ENCODE data around the gene TEDC1. TPM values are rescaled to one million over a fixed set of nuclear protein-coding genes. Genes with fewer than 3 reads are reported as not detected.

TEDC1 gene
- total RNA-seq, 4 donors from 2014 or later, result 0.97 to 4.2 (median 2.2) TPM

DNA sequence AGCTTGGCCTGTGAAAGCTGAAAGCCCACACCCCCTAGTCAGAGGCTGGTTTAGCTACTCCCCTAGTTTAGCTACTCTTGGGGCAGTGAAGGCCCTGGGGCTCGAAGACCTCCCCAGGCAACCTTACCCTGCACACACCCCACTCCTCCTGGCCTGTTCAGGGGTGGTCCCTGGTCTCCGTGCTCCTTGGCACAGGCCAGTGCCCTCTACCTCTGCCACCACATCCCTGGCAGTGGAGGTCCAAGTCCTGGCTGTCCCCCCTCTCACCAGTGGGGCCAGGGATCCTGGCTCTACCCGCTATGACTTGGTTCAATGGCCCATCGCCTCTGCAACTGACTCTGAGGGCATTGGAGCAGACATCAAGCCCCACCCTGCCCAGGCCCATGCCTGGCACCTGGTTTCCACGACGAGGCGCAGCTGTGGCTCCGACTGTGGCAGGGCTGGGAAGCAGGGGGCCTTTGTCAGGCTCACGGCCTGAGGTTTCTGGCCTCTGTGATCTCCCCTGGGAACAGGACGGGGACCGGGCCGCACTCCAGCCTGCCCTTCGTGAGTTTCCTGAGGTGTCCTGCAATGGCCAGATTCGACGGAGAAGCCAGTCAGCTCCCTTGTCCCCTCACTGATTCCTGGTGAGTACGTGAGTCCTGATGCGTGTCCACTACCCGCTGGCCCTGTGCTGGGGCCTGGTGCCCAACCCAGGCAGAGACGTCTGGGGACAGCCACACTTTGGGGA lies 41.0 kb downstream of the TEDC1 start:
- no peaks in the 10 kb centered on the region for H3K36me3 ChIP-seq
- H3K4me3 ChIP-seq, result no peak overlapping the region
- no peak overlapping the region for H3K27ac ChIP-seq
- peaks cover 18 to 34% (median 23%) of the 10 kb centered on the region in 3 donors for H3K27me3 ChIP-seq
- TF ChIP-seq, protein P1, sequence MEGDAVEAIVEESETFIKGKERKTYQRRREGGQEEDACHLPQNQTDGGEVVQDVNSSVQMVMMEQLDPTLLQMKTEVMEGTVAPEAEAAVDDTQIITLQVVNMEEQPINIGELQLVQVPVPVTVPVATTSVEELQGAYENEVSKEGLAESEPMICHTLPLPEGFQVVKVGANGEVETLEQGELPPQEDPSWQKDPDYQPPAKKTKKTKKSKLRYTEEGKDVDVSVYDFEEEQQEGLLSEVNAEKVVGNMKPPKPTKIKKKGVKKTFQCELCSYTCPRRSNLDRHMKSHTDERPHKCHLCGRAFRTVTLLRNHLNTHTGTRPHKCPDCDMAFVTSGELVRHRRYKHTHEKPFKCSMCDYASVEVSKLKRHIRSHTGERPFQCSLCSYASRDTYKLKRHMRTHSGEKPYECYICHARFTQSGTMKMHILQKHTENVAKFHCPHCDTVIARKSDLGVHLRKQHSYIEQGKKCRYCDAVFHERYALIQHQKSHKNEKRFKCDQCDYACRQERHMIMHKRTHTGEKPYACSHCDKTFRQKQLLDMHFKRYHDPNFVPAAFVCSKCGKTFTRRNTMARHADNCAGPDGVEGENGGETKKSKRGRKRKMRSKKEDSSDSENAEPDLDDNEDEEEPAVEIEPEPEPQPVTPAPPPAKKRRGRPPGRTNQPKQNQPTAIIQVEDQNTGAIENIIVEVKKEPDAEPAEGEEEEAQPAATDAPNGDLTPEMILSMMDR (IDR thresholded peaks at IDR 0.05 in 4 of 5, conservative IDR thresholded peaks at IDR 0.05 in 1 of 5), result no peak
- no peak for TF ChIP-seq POLR2A (IDR thresholded peaks at IDR 0.05)
- DNase-seq (no peak), ATAC-seq (no peak)
- H3K4me1 ChIP-seq, result peaks cover 9 to 15% of the 10 kb centered on the region in 2 donors
- in situ Hi-C loops (cut with MboI; ENCODE audit: low sequenced_read_pairs in 4 of 4), result no loop called here
- intact Hi-C loops (cut with DNase I; ENCODE audit: low total_unique reads), result no loop called here
- H3K9me3 ChIP-seq, result no peaks in the 10 kb centered on the region

DNA sequence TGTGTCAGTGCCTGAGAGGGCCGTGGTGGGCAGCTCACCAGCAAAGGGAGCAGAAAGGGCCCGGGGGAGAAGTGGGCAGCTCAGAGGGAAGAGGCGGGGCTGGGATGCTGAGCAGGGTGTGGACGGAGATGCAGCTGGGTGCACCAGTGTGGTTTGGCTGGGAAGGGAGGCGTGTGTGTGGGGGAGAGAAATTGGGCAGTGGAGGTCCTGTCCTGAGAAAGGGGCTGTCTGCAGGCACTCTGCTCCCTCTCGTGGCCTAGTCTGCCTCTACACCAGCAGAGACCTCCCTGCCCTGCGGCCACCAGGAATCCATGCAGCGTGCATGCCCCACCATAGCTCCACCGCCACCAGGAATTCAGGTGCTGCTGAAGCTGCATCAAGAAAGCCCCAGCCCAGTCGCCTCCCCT lies 41.7 kb downstream of the TEDC1 start:
- peaks cover 17 to 32% (median 22%) of the 10 kb centered on the region in 3 donors for H3K27me3 ChIP-seq
- ATAC-seq, result no peak
- TF ChIP-seq, protein P1 (IDR thresholded peaks at IDR 0.05 in 4 of 5, conservative IDR thresholded peaks at IDR 0.05 in 1 of 5), result no peak
- no peak for TF ChIP-seq POLR2A (IDR thresholded peaks at IDR 0.05)
- intact Hi-C loops (cut with DNase I; ENCODE audit: low total_unique reads), result no loop called here
- no peaks in the 10 kb centered on the region for H3K36me3 ChIP-seq
- H3K27ac ChIP-seq, result no peak overlapping the region
- in situ Hi-C loops (cut with MboI; ENCODE audit: low sequenced_read_pairs in 4 of 4), result no loop called here
- no peak for DNase-seq
- no peak overlapping the region for H3K4me3 ChIP-seq
- no peaks in the 10 kb centered on the region for H3K9me3 ChIP-seq
- H3K4me1 ChIP-seq, result peaks cover 3 to 8% of the 10 kb centered on the region in 2 donors

DNA sequence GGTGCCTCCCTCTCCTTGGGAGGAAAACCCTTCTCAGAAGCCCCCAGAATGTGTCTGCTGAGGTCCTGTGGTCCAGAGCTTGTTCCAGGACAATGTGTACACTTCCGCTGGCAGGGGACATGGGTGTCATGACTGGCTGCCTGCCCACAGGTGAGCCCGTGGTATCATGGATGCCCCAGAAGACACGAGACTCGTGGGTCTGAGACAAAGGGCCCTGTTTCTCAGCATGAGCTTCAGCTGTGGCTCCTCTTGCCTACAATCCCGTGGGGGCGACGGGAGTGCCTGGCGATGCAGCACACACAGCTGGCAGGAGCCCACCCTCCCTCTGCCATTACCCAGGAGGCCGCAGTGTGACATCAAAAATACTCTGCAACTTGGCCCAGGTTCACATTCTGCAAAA lies 42.3 kb downstream of the TEDC1 start:
- in situ Hi-C loops (cut with MboI; ENCODE audit: low sequenced_read_pairs in 4 of 4), result no loop called here
- DNase-seq (no peak), ATAC-seq (no peak)
- no peaks in the 10 kb centered on the region for H3K36me3 ChIP-seq
- intact Hi-C loops (cut with DNase I; ENCODE audit: low total_unique reads), result no loop called here
- no peak for TF ChIP-seq POLR2A (IDR thresholded peaks at IDR 0.05)
- TF ChIP-seq, protein P1 (IDR thresholded peaks at IDR 0.05 in 4 of 5, conservative IDR thresholded peaks at IDR 0.05 in 1 of 5), result no peak
- H3K27ac ChIP-seq, result no peak overlapping the region
- no peaks in the 10 kb centered on the region for H3K9me3 ChIP-seq
- H3K4me1 ChIP-seq, result peaks cover 0 to 4% of the 10 kb centered on the region in 2 donors
- H3K4me3 ChIP-seq, result no peak overlapping the region
- H3K27me3 ChIP-seq, result peaks cover 19 to 32% (median 20%) of the 10 kb centered on the region in 3 donors

DNA sequence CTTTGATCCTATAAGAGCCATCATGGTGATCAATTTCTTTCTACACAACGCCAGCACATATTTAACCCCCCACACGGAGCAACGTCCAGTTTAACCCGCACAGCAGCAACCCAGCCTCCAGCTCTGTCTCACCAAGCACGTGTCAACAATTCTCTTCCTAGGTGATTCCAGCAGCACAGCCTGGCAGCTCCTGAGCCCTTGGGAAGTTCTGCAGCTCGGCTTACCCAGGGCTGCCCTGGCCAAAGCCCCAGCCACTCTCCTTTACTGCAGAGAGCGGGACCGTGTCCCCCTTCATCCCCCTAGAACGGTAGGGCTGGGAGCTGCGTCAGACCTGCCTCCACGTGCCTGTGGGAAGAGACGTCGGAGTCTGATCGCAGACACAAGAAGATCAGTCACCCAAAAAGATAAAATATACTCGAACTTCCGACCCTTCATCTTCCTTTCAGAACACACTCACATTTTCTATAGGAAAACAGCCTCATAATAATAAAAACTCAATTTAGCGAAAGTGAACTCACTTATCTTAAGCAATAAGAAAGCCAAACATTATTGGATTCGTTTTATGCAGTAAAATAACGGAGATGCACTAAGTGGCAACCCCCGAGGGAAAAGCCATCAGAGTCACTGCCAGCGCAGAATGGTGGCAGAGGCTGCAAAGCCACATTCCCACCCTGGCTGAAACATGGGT lies 42.9 kb downstream of the TEDC1 start:
- H3K4me1 ChIP-seq, result peaks cover 0 to 1% of the 10 kb centered on the region in 2 donors
- no peak overlapping the region for H3K27ac ChIP-seq
- in situ Hi-C loops (cut with MboI; ENCODE audit: low sequenced_read_pairs in 4 of 4) (no loop called here), intact Hi-C loops (cut with DNase I; ENCODE audit: low total_unique reads) (no loop called here)
- ATAC-seq (no peak), DNase-seq (no peak)
- no peak overlapping the region for H3K4me3 ChIP-seq
- H3K36me3 ChIP-seq, result no peaks in the 10 kb centered on the region
- no peaks in the 10 kb centered on the region for H3K9me3 ChIP-seq
- peaks cover 19 to 30% (median 21%) of the 10 kb centered on the region in 3 donors for H3K27me3 ChIP-seq
- TF ChIP-seq, protein P1 (IDR thresholded peaks at IDR 0.05 in 4 of 5, conservative IDR thresholded peaks at IDR 0.05 in 1 of 5), result no peak
- no peak for TF ChIP-seq POLR2A (IDR thresholded peaks at IDR 0.05)

Measured in gastrocnemius medialis (tissue), 4 donors.